ENCODE data around the gene ICA1.
A peak's percentile ranks its signal among the peaks of the same experiment; 100 is the strongest.

Gene ICA1

GRCh38 chr7:8197994-8198698 is 63.8 kb downstream of the ICA1 start:
- Histone ChIP-seq H3K9me2 (replicated peaks; ENCODE audit: insufficient read depth, low read length) (no peaks in the 10 kb centered on the region), H3K79me2 (ENCODE audit: low read length) (no peaks in the 10 kb centered on the region), H3K4me2 (ENCODE audit: low read depth, low read length) (no peak overlapping the region), H3K9me3 (replicated peaks; ENCODE audit: insufficient read depth, low read length) (no peaks in the 10 kb centered on the region), H3K4me3 (ENCODE audit: low read length) (no peak overlapping the region), H3K36me3 (replicated peaks; ENCODE audit: insufficient read depth, low read length) (no peaks in the 10 kb centered on the region), H3K9ac (ENCODE audit: low read length) (no peak overlapping the region), H3K27ac (ENCODE audit: low read length) (no peak overlapping the region), H2AFZ (ENCODE audit: low read length) (no peak overlapping the region), H4K20me1 (ENCODE audit: insufficient read depth, low read length) (no peaks in the 10 kb centered on the region), H3F3A (ENCODE audit: insufficient read depth, low read length) (no peaks in the 10 kb centered on the region; the same call in 1 of the 2 replicates), H3K4me1 (ENCODE audit: low read length) (peaks cover 7% of the 10 kb centered on the region), H3K27me3 (replicated peaks; ENCODE audit: insufficient read depth, low read length) (no peaks in the 10 kb centered on the region)
- peak; percentile 31 for DNase-seq
- TF ChIP-seq CTCF (IDR thresholded peaks at IDR 0.05; ENCODE audit: low read length) (no peak), EZH2 (optimal IDR thresholded peaks at IDR 0.05; ENCODE audit: low read depth, low read length) (no peak), EZH2phosphoT487 (IDR thresholded peaks at IDR 0.05; ENCODE audit: low read length) (no peak)

- TF ChIP-seq EZH2phosphoT487 (IDR thresholded peaks at IDR 0.05; ENCODE audit: low read length), result no peak
- TF ChIP-seq EZH2 (optimal IDR thresholded peaks at IDR 0.05; ENCODE audit: low read depth, low read length), result no peak
- TF ChIP-seq CTCF (IDR thresholded peaks at IDR 0.05; ENCODE audit: low read length), result no peak
- Histone ChIP-seq H3K9me3 (replicated peaks; ENCODE audit: insufficient read depth, low read length) (no peaks in the 10 kb centered on the region), H3K4me3 (ENCODE audit: low read length) (no peak overlapping the region), H2AFZ (ENCODE audit: low read length) (no peak overlapping the region), H4K20me1 (ENCODE audit: insufficient read depth, low read length) (no peaks in the 10 kb centered on the region), H3K4me1 (ENCODE audit: low read length) (no peaks in the 10 kb centered on the region), H3K27me3 (replicated peaks; ENCODE audit: insufficient read depth, low read length) (no peaks in the 10 kb centered on the region), H3K4me2 (ENCODE audit: low read depth, low read length) (no peak overlapping the region), H3K36me3 (replicated peaks; ENCODE audit: insufficient read depth, low read length) (no peaks in the 10 kb centered on the region), H3K9me2 (replicated peaks; ENCODE audit: insufficient read depth, low read length) (no peaks in the 10 kb centered on the region), H3K79me2 (ENCODE audit: low read length) (no peaks in the 10 kb centered on the region), H3F3A (ENCODE audit: insufficient read depth, low read length) (no peaks in the 10 kb centered on the region), H3K27ac (ENCODE audit: low read length) (no peak overlapping the region), H3K9ac (ENCODE audit: low read length) (no peak overlapping the region)
- DNase-seq, result no peak
These were observed 69.1 kb downstream of the ICA1 start for GRCh38 chr7:8192897-8193296.

GRCh38 chr7:8190119-8190895 is 71.7 kb downstream of the ICA1 start:
- no peak overlapping the region for H3K27ac ChIP-seq (ENCODE audit: low read length)
- no peaks in the 10 kb centered on the region for H3K79me2 ChIP-seq (ENCODE audit: low read length)
- H3K36me3 ChIP-seq (replicated peaks; ENCODE audit: insufficient read depth, low read length), result no peaks in the 10 kb centered on the region
- H3K27me3 ChIP-seq (replicated peaks; ENCODE audit: insufficient read depth, low read length), result no peaks in the 10 kb centered on the region
- H3F3A ChIP-seq (ENCODE audit: insufficient read depth, low read length), result no peaks in the 10 kb centered on the region
- DNase-seq, result peak; percentile 72
- H2AFZ ChIP-seq (ENCODE audit: low read length), result no peak overlapping the region
- TF ChIP-seq EZH2phosphoT487 (IDR thresholded peaks at IDR 0.05; ENCODE audit: low read length) (no peak), CTCF (IDR thresholded peaks at IDR 0.05; ENCODE audit: low read length) (peak; percentile 80)
- no peak overlapping the region for H3K4me3 ChIP-seq (ENCODE audit: low read length)
- no peak overlapping the region for H3K4me2 ChIP-seq (ENCODE audit: low read depth, low read length)
- no peaks in the 10 kb centered on the region for H3K4me1 ChIP-seq (ENCODE audit: low read length)
- H3K9me2 ChIP-seq (replicated peaks; ENCODE audit: insufficient read depth, low read length), result no peaks in the 10 kb centered on the region
- H3K9me3 ChIP-seq (replicated peaks; ENCODE audit: insufficient read depth, low read length), result no peaks in the 10 kb centered on the region
- no peak overlapping the region for H3K9ac ChIP-seq (ENCODE audit: low read length)
- no peaks in the 10 kb centered on the region for H4K20me1 ChIP-seq (ENCODE audit: insufficient read depth, low read length)
